ENCODE data around the gene ENTPD2. TPM values are rescaled to one million over a fixed set of nuclear protein-coding genes. Genes with fewer than 3 reads are reported as not detected.
A peak's percentile ranks its signal among the peaks of the same experiment; 100 is the strongest.
"Not testable (repeated sequence)": the region's sequence is repeated elsewhere in the genome, so short reads cannot be mapped to it uniquely, and the experiment has no call there.

ENTPD2 gene
- total RNA-seq, 1 experiment from 2014 or later, result not detected

DNA sequence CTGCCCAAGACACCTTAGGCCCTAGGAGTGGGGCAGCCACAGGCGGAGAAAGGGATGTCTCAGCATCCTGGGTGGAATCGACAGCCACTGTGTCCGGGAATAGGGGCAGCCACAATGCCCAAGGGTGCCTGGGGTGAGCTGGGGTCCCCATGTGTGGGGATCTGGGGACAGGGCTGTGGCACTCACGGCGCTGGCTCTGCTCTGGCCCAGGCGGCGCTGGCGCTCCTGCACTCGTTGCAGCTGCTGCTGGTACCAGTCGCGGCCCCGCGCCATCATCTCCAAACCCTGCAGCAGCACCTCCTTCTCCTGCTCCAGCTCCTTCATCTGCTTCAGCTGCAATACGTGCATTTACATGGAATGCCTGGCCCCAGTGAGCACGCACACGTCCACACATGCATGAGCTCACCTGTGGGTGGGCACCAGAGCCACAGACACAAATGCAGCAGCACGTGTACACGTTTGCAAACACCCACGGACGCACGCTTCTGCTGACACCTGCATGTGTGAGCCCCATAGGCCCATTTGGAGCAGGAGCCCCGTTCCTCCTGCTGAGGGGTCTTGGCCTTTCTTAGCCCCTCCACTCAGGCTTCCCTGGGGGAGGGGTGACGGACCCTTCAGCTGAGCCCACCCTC is 11.6 kb upstream of the ENTPD2 start:
- no peak for DNase-seq (ENCODE audit: low read depth)

DNA sequence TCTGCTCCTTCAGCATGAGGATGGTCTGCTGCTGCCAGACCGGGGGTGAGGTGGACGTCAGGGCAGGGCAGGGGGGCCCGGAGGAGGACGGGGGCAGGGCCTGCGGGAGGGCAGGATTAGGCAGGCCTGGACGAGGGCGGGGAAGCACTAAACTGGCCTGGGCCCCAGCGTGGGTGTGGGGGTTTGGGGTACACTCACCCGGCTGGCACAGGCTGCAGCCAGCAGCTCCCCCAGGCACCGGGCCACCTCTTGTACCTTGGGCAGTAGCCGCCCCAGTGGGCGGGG is 11.0 kb upstream of the ENTPD2 start:
- DNase-seq (ENCODE audit: low read depth), result no peak

DNA sequence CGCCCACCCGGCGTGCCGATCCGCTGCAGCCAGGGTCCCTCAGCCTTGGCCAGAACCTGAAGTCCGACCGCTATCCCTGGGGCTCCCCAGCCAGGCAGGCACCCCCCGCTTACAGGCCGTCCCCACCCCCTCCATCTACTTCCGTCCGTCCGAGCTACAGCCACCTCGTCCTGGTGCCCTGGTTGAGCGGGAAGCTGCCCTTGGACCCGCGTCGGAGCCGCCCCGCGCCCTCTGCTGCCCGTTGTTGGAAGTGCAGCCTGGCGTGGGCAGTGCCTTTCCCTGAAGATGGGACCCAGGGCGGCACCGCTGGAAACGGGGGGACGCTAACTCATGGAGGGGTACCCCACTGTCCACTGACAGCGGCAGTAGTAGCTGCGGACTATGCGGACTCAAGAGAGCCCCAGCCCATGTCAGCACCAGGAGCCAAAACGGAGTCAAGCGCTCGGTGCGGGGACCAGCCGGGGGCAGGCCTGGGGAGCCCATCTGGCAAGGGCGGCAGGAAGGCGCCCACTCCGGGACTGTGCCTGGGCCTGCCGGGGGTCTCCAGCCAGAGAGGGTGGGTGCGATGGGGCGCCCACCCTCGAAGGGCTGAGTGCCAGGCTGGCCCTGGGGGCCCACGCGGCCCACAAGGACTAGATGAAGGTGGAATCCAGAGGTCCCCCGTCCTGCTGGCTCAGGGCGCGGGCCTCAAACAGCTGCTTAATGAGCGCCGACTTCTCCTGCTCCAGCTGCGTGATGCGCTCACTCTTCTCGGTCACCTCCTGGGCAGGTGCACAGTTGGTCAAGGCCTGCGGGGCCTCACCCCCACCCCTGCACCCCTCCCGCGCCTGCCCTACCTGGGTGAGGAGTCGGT is 10.4 kb upstream of the ENTPD2 start:
- peak; percentile 43 for DNase-seq (ENCODE audit: low read depth)

DNA sequence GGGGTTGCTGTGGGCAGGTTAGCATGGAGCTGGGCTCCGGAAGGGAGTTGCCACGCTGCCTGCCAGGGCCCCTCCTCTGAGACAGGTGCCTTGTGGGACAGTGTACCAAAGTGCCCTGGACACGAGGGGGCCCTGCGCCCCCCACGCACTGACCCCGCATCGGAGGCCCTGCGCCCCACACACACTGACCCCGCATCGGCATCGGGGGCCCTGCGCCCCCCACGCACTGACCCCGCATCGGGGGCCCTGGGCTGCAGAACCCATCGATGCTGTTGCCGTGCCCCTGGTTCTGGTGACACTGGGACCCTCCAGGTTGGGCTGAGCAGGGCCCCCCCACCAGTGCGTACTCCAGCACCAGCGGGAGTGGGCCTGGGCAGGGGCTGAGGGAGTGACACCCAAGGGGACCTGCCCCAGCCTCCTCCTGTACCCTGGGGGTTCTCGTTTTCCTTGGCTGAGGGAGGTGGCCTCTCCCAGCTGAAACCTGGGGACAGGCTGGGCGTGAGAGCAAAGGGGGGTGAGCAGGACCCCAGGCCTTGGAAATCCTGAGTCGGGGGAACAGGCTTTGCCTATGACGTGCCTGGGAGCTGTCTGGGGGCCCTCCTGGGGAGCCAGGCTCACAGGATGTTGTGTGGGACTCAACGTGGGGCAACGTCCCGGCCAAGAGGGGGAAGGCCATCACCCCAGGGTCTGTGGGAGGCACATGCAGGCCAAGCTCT is 9.6 kb upstream of the ENTPD2 start:
- no peak for DNase-seq (ENCODE audit: low read depth)

DNA sequence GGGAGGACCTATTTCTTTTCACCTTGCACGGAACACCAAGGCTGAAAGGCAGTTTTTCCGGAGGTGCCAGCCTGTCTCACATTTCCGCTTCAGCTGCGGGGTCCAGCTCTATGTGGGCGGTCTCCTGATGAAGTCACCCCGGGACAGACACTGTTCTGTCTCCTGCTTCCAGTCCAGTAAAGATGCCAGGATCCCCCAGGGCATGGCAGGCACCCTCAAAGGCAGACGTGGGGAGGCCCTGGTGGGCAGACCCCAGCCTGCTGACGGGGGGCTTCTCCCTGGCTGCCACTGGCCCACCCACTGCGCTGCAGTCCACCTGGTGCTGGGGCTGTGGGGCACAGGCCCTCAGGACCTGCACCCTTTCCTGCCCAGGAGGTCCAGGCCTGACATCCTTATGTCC is 8.9 kb upstream of the ENTPD2 start:
- DNase-seq (ENCODE audit: low read depth), result not testable (repeated sequence)

DNA sequence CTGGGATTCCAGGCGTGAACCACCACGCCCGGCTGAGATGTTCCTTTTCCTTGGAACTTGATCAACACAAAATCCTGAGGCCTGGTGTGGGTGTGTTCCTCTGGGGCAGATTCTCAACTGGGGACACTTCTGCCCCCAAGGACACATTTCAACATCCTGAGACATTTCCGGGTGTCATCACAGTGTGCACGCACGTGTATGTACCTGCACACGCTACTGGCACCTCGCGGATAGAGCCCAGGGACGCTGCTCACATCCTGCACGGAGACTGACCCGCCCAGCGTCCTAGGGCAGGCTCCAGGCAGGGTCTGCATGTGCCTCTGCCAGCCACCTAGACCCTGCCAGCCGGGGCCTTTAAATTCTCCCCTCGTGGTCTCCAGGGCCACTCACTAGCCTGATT is 8.5 kb upstream of the ENTPD2 start:
- no peak for DNase-seq (ENCODE audit: low read depth)

DNA sequence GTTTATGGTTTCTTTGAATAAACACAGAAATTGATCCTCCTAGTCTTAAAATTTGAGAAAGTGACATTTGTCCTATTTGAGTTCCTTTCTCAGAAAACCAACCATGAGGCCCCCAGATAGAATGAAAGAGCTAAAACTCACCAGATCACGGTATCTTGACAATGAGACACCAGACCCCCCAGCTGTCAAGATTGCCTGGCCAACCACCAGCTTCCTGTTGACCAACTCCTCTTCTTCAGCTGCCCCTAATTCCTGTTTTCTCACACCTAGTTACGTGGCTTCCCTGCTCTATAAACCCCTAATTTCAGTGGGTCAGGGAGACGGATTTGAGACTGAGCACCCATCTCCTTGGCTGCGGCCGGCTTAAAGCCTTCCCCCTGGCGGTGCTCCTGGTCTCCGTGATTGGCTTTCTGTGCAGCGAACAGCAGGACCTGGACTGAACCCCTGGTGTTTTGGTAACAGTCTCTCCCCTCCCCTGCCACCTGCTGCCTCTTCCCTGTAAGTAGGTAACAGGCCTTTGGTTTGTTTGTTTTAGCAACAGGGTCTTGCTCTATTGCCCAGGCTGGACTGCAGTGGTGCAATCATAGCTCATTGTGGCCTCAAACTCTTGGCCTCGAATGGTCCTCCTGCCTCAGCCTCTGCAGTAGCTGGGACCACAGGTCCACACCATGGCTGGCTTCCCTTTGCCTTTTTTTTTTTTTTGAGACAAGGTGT is 4.8 kb upstream of the ENTPD2 start:
- DNase-seq (ENCODE audit: low read depth), result no peak

DNA sequence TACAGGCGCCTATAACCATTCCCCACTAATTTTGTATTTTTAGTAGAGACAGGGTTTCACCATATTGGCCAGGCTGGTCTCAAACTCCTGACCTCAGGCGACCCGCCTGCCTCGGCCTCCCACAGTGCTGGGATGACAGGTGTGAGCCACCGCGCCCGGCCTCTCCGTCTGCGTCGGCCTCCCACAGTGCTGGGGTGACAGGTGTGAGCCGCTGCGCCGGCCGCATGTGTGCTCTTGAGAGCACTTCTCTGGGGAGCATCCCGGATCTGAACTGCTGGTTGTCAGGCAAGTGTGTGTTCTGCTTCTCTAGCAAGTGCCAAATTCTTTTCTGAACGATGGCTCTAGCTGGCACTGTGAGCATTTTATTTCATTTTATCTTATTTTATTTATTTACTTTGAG is 3.7 kb upstream of the ENTPD2 start:
- no peak for DNase-seq (ENCODE audit: low read depth)

DNA sequence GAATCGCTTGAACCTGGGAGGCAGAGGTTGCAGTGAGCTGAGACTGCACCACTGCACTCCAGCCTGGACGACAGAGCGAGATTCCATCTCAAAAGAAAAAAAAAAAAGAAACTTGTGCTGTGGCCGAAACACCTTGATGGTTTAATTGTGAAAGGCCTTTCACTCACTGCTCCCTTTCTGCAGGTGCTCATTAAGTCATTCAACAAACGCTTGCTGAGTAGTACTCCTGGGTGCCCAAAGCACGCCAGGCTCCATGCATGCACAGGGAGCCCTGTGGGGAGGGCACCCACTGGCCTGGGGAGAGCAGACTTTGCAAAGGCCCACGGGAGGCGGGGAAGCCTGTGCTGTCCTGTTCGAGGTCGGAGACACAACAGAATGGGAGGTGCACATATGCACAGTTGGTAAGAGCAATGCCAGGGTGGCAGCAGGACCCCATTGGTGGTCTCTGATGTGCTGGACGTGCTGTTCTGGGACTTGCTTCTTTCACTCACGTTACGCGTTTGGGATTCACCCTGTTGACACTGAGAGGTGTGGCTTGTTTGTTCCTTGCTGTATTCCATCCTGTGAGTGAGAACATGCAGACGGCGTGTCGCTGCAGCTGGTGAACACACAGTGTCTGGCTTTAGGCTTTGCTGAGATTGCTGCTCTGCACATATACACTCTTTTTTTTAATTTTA is 3.0 kb upstream of the ENTPD2 start:
- DNase-seq (ENCODE audit: low read depth), result no peak

DNA sequence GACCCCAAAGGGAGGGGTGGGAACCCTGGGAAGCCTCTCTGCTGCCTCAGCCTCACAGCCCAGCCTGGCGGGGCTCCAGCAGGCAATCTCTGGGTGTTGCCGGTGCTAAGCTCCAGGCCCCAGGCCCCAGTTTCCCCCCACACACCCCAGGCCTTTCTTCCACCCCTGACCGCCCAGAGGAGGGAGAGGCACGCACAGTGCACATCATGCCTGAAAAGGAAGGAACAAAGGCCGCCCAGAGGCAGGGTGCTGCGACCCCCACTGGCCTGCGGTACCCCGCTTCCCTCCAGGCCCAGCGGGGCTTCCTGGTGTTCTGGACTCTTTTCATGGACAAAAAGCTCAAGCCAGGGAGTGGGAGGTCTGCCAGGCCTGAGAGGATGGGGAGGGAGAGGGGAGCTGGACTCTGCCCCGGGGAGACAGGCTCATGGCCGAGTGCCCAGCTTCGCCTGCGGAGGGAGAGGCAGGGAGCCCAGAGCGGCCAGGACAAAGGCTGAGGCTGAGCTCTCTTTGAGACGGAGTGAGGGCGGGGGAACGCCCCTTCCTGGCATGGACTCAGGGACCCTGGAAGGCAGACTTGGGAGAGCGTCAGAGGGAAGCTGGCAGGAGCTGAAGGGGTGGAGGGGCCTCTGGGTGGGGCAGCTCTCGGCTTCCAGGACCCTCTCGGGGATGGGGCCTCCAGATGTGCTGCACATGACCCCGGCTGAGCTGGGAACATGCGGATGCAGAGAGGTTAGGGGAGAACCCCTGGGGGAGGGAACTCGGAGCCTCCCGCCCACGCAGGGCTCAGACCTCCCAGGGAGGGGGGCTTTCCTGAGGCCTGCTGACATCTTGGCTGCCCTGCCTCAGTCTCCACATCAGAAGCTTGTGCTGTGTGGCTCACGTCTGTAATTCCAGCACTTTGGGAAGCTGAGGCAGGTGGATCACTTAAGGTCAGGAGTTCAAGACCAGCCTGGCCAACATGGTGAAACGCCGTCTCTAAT is 1.8 kb upstream of the ENTPD2 start:
- no peak for DNase-seq (ENCODE audit: low read depth)

DNA sequence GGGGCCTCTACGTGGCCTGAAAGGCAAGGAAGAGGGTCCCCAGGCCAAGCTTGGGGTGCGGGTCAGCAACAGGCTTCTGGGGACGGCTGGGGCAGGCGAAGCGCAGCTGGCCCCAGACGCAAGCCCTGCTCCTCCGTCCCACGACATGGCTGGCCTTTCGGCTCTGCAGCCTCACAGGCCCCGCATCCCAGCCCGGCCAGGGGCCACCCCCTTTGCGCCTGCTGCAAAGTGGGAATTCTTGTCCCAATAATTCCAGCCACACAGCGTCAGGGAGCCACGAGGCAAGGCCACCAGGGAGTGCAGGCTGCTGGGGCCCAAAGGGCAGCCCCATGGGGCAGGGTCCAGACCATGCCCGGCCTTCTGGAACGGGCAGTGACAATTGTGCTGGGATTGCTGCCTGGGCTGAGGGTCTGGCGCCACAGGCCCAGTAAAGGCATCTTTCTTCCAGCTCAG is 1.1 kb upstream of the ENTPD2 start:
- DNase-seq (ENCODE audit: low read depth), result no peak

DNA sequence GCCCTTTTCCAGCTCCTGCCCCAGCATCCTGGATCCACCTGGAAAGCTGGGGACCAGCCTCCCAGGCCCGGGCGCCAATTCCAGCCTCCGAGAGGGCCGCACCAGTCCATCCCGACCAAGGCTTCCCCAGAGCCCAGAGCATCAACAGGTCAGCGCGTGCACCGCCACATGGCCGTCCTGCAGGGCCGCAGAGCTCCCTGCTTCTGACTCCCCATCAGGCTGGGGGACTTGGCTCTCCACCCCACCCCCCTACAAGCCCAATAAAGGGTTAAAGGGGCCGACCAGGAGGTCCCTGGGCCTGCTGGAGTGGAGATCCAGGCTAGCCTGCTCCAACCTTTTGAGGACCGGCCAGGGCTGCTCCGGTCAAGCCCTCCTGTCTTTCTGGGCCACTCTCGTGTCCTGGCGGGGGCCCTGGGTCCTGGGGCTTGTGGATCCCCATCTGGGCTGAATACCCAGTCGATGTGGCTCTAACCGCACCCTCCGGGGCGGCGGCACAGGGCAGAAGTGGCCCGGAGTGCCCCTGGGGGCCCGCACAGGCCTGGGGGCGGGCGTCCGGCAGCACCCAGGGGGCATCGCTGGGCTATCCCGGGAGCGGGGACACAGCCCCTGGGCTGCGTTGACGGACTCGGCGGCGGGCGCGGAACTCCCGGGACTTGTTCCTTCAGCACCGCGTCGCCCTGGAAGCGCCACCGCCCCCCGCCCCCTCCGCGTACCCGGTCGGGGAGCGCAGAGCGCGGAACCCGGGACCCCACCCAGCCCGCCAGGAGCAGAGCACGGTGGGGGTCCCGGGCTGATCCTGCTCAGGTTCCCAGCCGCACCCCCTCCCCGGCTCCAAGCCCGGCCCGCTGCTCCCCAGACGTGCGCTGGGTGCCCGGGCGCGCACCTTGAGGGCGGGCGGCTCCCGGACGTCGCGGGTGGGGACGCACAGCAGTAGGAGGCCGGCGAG is 590 bp downstream of the ENTPD2 start:
- DNase-seq (ENCODE audit: low read depth), result no peak

DNA sequence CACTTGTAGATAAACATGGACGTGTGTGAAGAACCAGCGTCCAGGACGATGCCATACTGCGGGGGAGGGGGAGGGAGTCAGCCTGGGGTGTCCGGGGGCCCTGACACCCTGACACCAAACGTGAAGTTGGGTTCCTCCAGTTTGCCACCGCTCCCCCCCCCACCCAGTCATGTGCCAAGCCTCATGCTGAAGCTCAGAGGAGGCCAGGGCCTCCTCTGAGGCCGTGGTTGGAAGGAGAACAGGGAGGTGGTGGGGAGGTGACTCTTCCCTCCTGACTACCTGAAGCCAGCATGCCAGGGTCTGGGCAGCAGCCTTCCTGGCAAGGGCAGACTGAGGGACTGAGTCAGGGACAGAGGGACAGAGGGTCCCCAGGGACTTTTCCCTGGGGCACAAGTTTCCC is 1.6 kb downstream of the ENTPD2 start:
- no peak for DNase-seq (ENCODE audit: low read depth)

DNA sequence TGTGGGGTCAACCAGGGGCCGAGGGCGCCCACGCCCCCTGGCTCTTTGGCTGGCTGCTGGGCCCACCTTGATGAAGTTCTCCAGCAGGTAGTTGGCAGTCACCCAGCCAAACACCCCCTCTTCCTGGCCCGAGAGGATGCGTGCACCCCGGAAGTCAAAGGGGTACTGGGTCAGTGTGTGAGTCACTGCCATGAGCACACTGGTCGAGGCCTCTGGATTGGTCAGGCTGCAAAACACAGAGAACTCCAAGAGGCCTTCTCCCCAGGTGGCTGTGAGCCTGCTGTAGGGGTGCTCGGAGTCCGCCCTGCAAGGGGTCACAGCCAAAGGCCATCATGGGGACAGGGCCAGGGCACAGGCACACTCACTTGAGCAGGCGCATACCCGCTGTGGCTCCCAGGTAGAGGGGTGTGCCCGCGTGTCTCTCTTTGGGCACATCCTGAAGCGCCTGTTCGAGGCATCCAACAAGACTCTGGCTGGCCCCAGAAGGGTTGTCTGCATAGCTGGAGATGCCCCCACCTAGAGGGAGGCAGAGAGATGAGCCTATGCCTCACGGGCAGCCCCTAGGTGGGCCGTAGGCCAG is 2.6 kb downstream of the ENTPD2 start:
- no peak for DNase-seq (ENCODE audit: low read depth)

DNA sequence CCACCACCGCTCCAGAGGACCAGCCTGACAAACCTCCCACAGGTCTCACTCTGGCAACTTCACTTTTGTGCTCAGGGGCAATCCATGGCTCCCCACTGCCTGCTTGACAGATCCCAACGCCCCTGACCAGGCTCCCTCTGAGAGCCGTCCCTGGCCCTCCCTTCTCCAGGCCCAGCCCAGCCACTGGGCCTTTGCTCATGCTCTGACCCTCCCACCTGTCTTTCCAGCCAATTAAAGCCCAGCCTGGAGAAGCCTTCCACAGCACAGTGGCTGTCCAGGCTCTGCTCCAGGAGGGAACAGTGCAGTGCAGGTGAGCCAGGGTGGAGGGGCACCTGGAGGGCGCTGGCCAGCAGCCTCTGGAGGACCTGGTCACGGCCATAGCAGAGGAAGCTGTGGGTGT is 3.3 kb downstream of the ENTPD2 start:
- DNase-seq (ENCODE audit: low read depth), result no peak

DNA sequence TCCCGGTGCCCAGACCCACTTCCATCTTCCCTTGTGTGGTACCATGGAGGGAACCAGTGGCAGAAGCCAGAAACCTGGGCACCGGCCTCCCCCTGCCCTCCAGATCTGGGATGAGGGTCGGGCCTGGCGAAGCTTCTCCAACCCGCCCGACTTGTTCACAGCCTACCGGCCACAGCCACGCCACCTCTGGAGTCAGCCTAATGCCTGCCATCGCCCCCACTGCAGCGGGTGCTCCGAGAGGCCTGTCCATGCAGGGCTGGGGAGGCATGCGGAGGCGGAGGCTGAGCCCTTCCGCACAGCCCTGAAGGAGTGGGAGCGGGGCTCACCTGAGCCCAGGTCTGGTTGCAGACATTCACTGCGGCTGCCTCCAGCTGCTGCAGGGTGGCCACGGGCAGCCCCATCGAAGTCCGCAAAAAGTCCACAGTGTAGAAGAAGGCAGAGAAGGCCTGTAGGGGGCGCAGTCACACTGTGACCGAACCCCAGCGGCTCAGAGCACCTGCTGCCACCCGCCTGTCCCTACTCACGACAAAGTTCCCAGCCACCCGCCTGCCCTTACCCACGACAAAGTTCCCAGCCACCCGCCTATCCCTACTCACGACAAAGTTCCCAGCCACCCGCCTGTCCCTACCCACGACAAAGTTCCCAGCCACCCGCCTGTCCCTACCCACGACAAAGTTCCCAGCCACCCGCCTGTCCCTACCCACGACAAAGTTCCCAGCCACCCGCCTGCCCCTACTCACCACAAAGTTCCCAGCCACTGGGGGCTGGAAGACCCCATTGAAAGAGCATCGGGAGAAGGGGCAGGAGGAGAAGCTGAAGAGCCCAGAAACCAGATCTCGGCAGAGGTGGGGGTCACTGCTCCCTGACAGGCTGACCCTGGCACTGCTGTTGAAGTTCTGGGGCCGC is 4.1 kb downstream of the ENTPD2 start:
- no peak for DNase-seq (ENCODE audit: low read depth)

All from HT1080 (cell line).